GM23338 (cell line): ENCODE data around the gene BMAL1. TPM values are rescaled to one million over a fixed set of nuclear protein-coding genes. Genes with fewer than 3 reads are reported as not detected.

ENCODE experiments used
- ATAC-seq: fragments of 200-7000 bp; cut with Tn5 transposase; 3 replicates; pipeline ENCODE4 v1.9.1; 2020
- DNase-seq: peaks from one replicate; pipeline ENCODE4 v3.0.0-alpha.2; 2015; ENCODE audit warnings: low spot score
- H2AFZ ChIP-seq: fragments of 200-600 bp; sonication (generic); 2 replicates; pipeline ENCODE4 v1.8.0; 2016; ENCODE audit warnings: antibody characterized with exemption, mild to moderate bottlenecking, moderate library complexity
- H3F3A ChIP-seq: fragments of 200-600 bp; sonication (generic); replicated peaks from 2 replicates; pipeline ENCODE4 v1.8.0; 2017; ENCODE audit warnings: antibody characterized with exemption, mixed run types, low read depth
- H3K27ac ChIP-seq: fragments of 200-600 bp; sonication (generic); 2 replicates; pipeline ENCODE4 v1.6.1; 2016; ENCODE audit warnings: low read depth
- H3K27me3 ChIP-seq: fragments of 200-600 bp; sonication (generic); 2 replicates; pipeline ENCODE4 v1.8.0; 2016; ENCODE audit warnings: mild to moderate bottlenecking, mixed run types, moderate library complexity; ENCODE audit not compliant: insufficient read depth
- H3K36me3 ChIP-seq: fragments of 200-600 bp; sonication (generic); 2 replicates; pipeline ENCODE4 v1.8.0; 2016; ENCODE audit warnings: mild to moderate bottlenecking; ENCODE audit not compliant: insufficient read depth
- H3K4me1 ChIP-seq: fragments of 200-600 bp; sonication (generic); 2 replicates; pipeline ENCODE4 v1.8.0; 2016; ENCODE audit warnings: mild to moderate bottlenecking, moderate library complexity; ENCODE audit not compliant: insufficient read depth
- H3K4me2 ChIP-seq: fragments of 200-600 bp; sonication (generic); 2 replicates; pipeline ENCODE4 v1.7.1; 2017; ENCODE audit warnings: mixed run types
- H3K4me3 ChIP-seq: fragments of 200-600 bp; sonication (generic); 2 replicates; pipeline ENCODE4 v1.6.1; 2016; ENCODE audit warnings: mixed run types
- H3K79me2 ChIP-seq: fragments of 200-600 bp; sonication (generic); replicated peaks from 2 replicates; pipeline ENCODE4 v1.8.0; 2017; ENCODE audit warnings: mild to moderate bottlenecking; ENCODE audit not compliant: insufficient read depth
- H3K9me2 ChIP-seq: fragments of 200-600 bp; sonication (generic); 2 replicates; pipeline ENCODE4 v1.8.0; 2017; ENCODE audit not compliant: insufficient read depth
- H4K20me1 ChIP-seq: fragments of 200-600 bp; sonication (generic); replicated peaks from 2 replicates; pipeline ENCODE4 v1.8.0; 2017; ENCODE audit warnings: mild to moderate bottlenecking; ENCODE audit not compliant: insufficient read depth
- H3K27ac Mint-ChIP-seq: 2 replicates; pipeline ENCODE4 v1.8.0; 2020; ENCODE audit warnings: inconsistent platforms, mild to moderate bottlenecking, moderate library complexity, mixed read lengths
- H3K27me3 Mint-ChIP-seq: 3 replicates; pipeline ENCODE4 v1.8.0; 2022; ENCODE audit warnings: low read depth, mild to moderate bottlenecking, moderate library complexity, mixed read lengths, inconsistent platforms; ENCODE audit not compliant: insufficient read depth, poor library complexity
- H3K36me3 Mint-ChIP-seq: 3 replicates; pipeline ENCODE4 v1.8.0; 2021; ENCODE audit warnings: low read depth, mild to moderate bottlenecking, inconsistent platforms, moderate library complexity, mixed read lengths
- H3K4me1 Mint-ChIP-seq: 3 replicates; pipeline ENCODE4 v1.8.0; 2020; ENCODE audit warnings: mild to moderate bottlenecking, inconsistent platforms, mixed read lengths
- H3K4me3 Mint-ChIP-seq: 3 replicates; pipeline ENCODE4 v1.8.0; 2021; ENCODE audit warnings: moderate library complexity, mild to moderate bottlenecking, inconsistent platforms, mixed read lengths
- H3K9me3 Mint-ChIP-seq: 3 replicates; pipeline ENCODE4 v1.8.0; 2020; ENCODE audit warnings: moderate library complexity, mild to moderate bottlenecking, inconsistent platforms, mixed read lengths
- EZH2 ChIP-seq: fragments of 200-600 bp; sonication (generic); IDR thresholded peaks from one replicate; pipeline ENCODE4 v1.8.0; 2017; ENCODE audit warnings: antibody characterized with exemption, mild to moderate bottlenecking, low read depth; ENCODE audit not compliant: unreplicated experiment
- EZH2phosphoT487 ChIP-seq: fragments of 200-600 bp; sonication (generic); IDR thresholded peaks from one replicate; pipeline ENCODE4 v1.8.1; 2018; ENCODE audit warnings: antibody characterized with exemption; ENCODE audit not compliant: unreplicated experiment
- POLR2AphosphoS5 ChIP-seq: IDR thresholded peaks from 2 replicates; pipeline ENCODE4 v1.6.1; 2016; ENCODE audit warnings: antibody characterized with exemption, low read depth
- STAT1 ChIP-seq: IDR thresholded peaks from one replicate; pipeline ENCODE4 v1.6.1; 2016; ENCODE audit warnings: antibody characterized with exemption; ENCODE audit not compliant: unreplicated experiment
- ZNF114 ChIP-seq: fragments of 250-450 bp; sonication (Bioruptor Pico); IDR thresholded peaks from 2 replicates; pipeline ENCODE4 v1.5.0; 2020; ENCODE audit warnings: mild to moderate bottlenecking, moderate library complexity
- polyA plus RNA-seq: library from polyadenylated mRNA; unstranded; fragments of >200 nt; fragmentation: Nextera tagmentation; extraction: Ambion mirVana; gene quantifications from 2 replicates; pipeline ENCODE4 v1.2.1, GENCODE V29; 2016
- total RNA-seq: library from RNA; depleted of rRNA; stranded (reverse); fragments of >200 nt; shearing (Covaris generic); gene quantifications from 2 replicates; pipeline ENCODE4 v1.2.3, GENCODE V29; 2014
- TF ChIP-seq, protein P1 (sequence below): fragments of 250-450 bp; sonication (Bioruptor Pico); IDR thresholded peaks from 2 replicates; pipeline ENCODE4 v1.5.0; 2020; ENCODE audit warnings: mild to moderate bottlenecking, moderate library complexity
- TF ChIP-seq, protein P2 (sequence below): IDR thresholded peaks from 2 replicates; pipeline ENCODE4 v1.6.1; 2016; ENCODE audit warnings: antibody characterized with exemption
- TF ChIP-seq, protein P3 (sequence below): IDR thresholded peaks from one replicate; pipeline ENCODE4 v1.6.1; 2018; ENCODE audit warnings: antibody characterized with exemption; ENCODE audit not compliant: unreplicated experiment
- TF ChIP-seq, protein P4 (sequence below), 2 experiments: fragments of 200-600 bp in 1 of 2; sonication (generic) in 1 of 2; conservative IDR thresholded peaks; 2 replicates each; pipeline versions ENCODE4 v1.5.1 to v1.6.1; 2016 to 2017; ENCODE audit warnings: antibody characterized with exemption in 2 of 2, low read depth in 2 of 2, mild to moderate bottlenecking in 2 of 2, moderate library complexity in 1 of 2

BMAL1 gene
- total and polyA plus RNA-seq, 2 experiments from 2014 or later, result 5.1 to 7.2 TPM

DNA sequence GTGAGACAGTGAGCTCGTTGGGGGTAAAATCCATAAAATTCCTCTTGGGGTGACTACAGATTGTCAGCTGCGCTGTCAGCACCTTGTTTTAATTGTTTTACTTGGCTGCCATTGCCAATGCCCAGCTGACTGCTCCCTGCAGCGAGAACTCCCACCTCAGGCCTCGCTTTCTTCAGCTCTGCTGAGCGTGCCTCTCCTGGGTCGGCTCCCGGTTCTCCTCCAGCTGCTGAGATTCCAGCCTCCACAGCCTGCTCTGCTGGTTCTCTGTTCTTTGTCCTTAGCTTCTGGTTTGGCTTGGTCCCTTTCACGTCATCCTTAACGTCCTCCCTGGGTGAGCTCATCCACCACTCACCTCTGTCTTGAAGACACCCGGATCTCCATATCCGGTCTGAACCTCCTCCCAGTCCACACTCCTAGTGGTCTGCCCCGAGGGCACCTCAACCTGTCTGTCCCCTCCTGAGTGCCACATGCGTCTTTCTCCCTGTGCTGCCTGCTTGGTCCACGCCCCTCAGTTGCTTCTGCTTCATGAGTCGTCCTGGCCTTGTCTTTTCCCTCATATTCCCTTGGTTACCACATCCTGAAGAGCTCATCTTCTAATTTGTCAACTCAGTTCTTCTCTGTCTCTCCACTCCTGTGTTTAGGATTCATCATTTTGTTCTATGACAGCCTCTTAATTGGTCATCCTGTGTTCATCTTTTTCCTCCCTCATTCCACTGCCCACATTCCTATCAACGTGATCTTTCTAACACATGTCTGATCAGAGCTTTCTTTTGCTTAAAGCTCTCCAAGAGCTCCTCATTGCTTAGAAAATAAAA, 35.6 kb downstream of the BMAL1 start:
- Mint-ChIP-seq H3K27ac (no peak overlapping the region), H3K4me3 (no peak overlapping the region), H3K9me3 (no peaks in the 10 kb centered on the region), H3K36me3 (no peaks in the 10 kb centered on the region), H3K4me1 (peaks cover 19% of the 10 kb centered on the region), H3K27me3 (peaks cover 6% of the 10 kb centered on the region)
- Histone ChIP-seq H3K79me2 (no peaks in the 10 kb centered on the region), H2AFZ (no peak overlapping the region), H3K27me3 (no peaks in the 10 kb centered on the region), H3K36me3 (no peaks in the 10 kb centered on the region; the same call in 1 of the 2 replicates), H3F3A (no peaks in the 10 kb centered on the region), H3K27ac (no peak overlapping the region), H3K9me2 (0 out of 2 replicates have a peak, but pooled peaks cover 3% of the 10 kb centered on the region), H3K4me1 (no peaks in the 10 kb centered on the region), H3K4me2 (no peak overlapping the region), H4K20me1 (no peaks in the 10 kb centered on the region; the same call in 1 of the 2 replicates), H3K4me3 (no peak overlapping the region)
- DNase-seq (no peak), ATAC-seq (no peak)
- TF ChIP-seq POLR2AphosphoS5 (no peak), EZH2 (no peak), STAT1 (no peak), ZNF114 (CRISPR knock-in tag) (no peak), EZH2phosphoT487 (no peak)
- TF ChIP-seq, protein P1, sequence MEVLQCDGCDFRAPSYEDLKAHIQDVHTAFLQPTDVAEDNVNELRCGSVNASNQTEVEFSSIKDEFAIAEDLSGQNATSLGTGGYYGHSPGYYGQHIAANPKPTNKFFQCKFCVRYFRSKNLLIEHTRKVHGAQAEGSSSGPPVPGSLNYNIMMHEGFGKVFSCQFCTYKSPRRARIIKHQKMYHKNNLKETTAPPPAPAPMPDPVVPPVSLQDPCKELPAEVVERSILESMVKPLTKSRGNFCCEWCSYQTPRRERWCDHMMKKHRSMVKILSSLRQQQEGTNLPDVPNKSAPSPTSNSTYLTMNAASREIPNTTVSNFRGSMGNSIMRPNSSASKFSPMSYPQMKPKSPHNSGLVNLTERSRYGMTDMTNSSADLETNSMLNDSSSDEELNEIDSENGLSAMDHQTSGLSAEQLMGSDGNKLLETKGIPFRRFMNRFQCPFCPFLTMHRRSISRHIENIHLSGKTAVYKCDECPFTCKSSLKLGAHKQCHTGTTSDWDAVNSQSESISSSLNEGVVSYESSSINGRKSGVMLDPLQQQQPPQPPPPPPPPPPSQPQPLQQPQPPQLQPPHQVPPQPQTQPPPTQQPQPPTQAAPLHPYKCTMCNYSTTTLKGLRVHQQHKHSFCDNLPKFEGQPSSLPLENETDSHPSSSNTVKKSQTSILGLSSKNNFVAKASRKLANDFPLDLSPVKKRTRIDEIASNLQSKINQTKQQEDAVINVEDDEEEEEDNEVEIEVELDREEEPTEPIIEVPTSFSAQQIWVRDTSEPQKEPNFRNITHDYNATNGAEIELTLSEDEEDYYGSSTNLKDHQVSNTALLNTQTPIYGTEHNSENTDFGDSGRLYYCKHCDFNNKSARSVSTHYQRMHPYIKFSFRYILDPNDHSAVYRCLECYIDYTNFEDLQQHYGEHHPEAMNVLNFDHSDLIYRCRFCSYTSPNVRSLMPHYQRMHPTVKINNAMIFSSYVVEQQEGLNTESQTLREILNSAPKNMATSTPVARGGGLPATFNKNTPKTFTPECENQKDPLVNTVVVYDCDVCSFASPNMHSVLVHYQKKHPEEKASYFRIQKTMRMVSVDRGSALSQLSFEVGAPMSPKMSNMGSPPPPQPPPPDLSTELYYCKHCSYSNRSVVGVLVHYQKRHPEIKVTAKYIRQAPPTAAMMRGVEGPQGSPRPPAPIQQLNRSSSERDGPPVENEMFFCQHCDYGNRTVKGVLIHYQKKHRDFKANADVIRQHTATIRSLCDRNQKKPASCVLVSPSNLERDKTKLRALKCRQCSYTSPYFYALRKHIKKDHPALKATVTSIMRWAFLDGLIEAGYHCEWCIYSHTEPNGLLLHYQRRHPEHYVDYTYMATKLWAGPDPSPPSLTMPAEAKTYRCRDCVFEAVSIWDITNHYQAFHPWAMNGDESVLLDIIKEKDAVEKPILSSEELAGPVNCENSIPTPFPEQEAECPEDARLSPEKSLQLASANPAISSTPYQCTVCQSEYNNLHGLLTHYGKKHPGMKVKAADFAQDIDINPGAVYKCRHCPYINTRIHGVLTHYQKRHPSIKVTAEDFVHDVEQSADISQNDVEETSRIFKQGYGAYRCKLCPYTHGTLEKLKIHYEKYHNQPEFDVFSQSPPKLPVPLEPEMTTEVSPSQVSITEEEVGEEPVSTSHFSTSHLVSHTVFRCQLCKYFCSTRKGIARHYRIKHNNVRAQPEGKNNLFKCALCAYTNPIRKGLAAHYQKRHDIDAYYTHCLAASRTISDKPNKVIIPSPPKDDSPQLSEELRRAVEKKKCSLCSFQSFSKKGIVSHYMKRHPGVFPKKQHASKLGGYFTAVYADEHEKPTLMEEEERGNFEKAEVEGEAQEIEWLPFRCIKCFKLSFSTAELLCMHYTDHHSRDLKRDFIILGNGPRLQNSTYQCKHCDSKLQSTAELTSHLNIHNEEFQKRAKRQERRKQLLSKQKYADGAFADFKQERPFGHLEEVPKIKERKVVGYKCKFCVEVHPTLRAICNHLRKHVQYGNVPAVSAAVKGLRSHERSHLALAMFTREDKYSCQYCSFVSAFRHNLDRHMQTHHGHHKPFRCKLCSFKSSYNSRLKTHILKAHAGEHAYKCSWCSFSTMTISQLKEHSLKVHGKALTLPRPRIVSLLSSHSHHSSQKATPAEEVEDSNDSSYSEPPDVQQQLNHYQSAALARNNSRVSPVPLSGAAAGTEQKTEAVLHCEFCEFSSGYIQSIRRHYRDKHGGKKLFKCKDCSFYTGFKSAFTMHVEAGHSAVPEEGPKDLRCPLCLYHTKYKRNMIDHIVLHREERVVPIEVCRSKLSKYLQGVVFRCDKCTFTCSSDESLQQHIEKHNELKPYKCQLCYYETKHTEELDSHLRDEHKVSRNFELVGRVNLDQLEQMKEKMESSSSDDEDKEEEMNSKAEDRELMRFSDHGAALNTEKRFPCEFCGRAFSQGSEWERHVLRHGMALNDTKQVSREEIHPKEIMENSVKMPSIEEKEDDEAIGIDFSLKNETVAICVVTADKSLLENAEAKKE (CRISPR knock-in tag), result no peak
- TF ChIP-seq, protein P2, sequence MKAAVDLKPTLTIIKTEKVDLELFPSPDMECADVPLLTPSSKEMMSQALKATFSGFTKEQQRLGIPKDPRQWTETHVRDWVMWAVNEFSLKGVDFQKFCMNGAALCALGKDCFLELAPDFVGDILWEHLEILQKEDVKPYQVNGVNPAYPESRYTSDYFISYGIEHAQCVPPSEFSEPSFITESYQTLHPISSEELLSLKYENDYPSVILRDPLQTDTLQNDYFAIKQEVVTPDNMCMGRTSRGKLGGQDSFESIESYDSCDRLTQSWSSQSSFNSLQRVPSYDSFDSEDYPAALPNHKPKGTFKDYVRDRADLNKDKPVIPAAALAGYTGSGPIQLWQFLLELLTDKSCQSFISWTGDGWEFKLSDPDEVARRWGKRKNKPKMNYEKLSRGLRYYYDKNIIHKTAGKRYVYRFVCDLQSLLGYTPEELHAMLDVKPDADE, result no peak
- TF ChIP-seq, protein P3, sequence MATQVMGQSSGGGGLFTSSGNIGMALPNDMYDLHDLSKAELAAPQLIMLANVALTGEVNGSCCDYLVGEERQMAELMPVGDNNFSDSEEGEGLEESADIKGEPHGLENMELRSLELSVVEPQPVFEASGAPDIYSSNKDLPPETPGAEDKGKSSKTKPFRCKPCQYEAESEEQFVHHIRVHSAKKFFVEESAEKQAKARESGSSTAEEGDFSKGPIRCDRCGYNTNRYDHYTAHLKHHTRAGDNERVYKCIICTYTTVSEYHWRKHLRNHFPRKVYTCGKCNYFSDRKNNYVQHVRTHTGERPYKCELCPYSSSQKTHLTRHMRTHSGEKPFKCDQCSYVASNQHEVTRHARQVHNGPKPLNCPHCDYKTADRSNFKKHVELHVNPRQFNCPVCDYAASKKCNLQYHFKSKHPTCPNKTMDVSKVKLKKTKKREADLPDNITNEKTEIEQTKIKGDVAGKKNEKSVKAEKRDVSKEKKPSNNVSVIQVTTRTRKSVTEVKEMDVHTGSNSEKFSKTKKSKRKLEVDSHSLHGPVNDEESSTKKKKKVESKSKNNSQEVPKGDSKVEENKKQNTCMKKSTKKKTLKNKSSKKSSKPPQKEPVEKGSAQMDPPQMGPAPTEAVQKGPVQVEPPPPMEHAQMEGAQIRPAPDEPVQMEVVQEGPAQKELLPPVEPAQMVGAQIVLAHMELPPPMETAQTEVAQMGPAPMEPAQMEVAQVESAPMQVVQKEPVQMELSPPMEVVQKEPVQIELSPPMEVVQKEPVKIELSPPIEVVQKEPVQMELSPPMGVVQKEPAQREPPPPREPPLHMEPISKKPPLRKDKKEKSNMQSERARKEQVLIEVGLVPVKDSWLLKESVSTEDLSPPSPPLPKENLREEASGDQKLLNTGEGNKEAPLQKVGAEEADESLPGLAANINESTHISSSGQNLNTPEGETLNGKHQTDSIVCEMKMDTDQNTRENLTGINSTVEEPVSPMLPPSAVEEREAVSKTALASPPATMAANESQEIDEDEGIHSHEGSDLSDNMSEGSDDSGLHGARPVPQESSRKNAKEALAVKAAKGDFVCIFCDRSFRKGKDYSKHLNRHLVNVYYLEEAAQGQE, result no peak
- TF ChIP-seq, protein P4, sequence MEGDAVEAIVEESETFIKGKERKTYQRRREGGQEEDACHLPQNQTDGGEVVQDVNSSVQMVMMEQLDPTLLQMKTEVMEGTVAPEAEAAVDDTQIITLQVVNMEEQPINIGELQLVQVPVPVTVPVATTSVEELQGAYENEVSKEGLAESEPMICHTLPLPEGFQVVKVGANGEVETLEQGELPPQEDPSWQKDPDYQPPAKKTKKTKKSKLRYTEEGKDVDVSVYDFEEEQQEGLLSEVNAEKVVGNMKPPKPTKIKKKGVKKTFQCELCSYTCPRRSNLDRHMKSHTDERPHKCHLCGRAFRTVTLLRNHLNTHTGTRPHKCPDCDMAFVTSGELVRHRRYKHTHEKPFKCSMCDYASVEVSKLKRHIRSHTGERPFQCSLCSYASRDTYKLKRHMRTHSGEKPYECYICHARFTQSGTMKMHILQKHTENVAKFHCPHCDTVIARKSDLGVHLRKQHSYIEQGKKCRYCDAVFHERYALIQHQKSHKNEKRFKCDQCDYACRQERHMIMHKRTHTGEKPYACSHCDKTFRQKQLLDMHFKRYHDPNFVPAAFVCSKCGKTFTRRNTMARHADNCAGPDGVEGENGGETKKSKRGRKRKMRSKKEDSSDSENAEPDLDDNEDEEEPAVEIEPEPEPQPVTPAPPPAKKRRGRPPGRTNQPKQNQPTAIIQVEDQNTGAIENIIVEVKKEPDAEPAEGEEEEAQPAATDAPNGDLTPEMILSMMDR (conservative IDR thresholded peaks at IDR 0.05; ENCODE audit: low read depth in 2 of 2), result no peak
